Activated CD4-positive, CD25-positive, alpha-beta regulatory T cell treated with anti-CD3 and anti-CD28 coated beads, Interleukin-2, amount 50 U/mL, for 24 hours (primary cell): ENCODE results near the gene STX4.

Experiments
- ATAC-seq, 2 donors: fragments of 150-1000 bp; cut with Tn5 transposase; one replicate each; pipeline ENCODE4 v1.10.0; 2021; ENCODE audit warnings: mild to moderate bottlenecking in 1 of 2, moderate library complexity in 1 of 2

STX4 gene

DNA sequence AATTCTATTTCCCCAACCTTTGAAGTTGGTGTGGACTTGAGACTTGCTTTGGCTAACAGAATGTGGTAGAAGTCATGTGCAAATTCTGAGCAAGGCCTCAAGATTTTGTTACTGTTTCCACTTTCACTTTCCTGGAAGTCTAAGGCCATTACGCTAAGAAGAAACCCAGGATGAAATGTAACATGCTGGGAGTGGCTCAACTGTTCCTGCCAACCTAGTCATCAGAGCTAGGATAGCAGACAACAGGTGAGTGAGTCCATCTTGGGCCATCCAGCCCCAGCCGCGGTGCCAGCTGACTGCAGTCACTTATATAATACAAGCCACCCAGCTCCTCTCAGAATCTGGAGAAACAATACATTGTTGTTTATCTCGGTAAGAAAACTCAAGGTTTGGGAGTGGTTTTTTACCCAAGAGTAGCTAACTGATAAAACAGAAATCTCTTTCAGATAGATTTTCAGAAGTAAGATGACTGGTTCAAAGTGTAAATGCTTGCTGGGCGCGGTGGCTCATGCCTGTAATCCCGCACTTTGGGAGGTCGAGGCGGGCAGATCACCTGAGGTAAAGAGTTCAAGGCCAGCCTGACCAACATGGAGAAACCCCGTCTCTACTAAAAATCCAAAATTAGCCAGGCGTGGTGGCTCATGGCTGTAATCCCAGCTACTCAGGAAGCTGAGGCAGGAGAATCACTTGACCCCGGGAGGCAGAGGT lies 10.7 kb upstream of the STX4 start:
- no peak for ATAC-seq

DNA sequence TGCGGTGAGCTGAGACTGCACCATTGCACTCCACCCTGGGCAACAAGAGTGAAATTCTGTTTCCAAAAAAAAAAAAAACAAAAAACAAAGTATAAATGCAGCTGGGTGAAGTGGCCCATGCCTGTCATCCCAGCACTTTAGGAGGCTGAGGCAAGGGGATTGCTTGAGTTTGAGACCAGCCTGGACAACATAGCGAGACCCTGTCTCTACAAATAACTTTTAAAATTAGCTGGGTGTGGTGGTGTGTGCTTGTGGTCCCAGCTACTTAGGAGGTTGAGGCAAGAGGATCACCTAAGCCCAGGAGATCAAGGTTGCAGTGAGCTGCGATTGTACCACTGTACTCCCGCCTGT lies 10.1 kb upstream of the STX4 start:
- no peak for ATAC-seq

GRCh38 chr16:31023627-31024226 lies 9.6 kb upstream of the STX4 start:
- ATAC-seq, result no peak

DNA sequence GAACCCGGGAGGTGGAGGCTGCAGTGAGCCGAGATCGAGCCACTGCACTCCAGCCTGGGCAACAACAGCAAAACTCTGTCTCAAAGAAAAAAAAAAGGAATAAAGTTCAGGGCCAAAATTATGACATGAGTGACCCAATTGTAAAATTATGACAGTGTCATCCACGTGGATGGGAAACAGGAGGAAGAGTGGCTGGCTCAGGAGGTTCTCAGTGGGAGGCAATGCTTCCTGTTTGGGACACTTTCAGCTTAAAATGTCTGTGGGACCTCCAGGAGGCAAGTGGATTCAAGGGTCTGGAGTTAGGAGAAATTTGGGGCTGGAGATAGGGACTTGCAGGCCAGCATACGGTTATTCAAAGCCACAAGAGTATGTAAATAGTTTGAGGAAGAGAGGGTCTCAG lies 8.0 kb upstream of the STX4 start:
- ATAC-seq, result no peak

- ATAC-seq, result no peak
These were observed 4.1 kb upstream of the STX4 start for GRCh38 chr16:31029272-31029671.

DNA sequence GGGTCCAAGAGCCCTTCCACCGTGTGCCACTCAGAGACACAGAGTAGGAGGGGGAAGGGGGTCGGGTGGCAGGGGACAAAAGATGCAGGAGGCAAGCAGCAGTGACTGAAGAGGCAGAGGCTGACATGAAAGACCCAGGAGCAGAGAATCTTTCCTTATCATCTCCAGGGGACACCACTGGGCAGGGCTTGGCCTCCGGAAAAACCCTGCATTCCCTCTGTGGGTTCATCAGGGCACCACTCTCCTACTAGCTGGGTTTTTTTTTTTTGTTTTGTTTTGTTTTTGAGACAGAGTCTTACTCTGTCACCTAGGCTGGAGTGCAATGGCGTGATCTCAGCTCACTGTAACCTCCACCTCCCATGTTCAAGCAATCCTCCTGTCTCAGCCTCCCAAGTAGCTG lies 2.1 kb upstream of the STX4 start:
- ATAC-seq, result no peak

DNA sequence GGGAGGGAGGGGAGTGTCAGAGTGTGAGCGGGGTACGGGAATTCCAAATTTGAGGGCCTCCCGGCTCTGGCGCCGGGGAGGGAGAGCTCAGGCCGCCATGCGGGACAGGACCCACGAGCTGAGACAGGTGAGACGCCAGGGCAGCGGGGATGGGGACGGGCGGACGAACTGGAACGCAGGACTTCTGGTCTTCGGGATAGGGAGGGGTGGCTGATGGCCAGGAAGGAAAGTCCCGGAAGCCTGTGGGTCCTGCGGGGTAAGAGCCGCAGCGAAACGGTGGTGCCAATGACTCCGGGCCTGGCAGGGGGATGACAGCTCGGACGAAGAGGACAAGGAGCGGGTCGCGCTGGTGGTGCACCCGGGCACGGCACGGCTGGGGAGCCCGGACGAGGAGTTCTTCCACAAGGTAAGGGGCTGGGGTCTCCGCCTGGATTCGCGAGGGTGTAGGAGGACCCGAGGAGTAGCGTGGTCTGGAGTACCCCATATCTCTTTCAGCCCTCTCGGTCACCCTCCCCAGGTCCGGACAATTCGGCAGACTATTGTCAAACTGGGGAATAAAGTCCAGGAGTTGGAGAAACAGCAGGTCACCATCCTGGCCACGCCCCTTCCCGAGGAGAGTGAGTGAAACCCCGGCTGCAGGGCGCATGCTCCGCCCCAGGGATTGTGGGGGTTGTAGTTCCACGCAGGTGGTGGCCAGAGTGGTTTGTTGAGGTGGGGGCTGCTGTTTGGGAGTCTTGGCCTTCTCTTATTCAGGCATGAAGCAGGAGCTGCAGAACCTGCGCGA lies 543 bp downstream of the STX4 start:
- ATAC-seq, result peak; percentile 46 to 55

GRCh38 chr16:31036691-31037090 lies 3.3 kb downstream of the STX4 start:
- ATAC-seq, result no peak

DNA sequence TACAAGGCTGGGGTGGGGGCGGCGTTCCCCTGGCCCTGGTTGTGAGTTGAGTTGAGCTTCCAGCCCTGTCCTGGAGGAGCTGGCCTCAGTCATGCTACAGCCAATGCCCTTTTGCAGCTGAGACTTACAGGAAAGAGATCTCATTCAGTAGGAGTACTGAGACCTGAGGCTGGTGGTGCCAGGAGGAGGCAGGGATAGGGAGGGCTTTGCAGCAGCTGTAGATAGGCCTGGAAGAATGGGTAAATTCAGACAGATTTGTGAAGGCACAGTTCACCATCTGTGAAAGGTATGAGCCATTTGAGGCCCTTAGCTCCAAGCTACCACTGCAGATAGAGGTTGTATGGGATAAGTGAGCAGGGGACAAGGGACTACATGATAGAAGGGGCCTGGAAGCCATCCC lies 5.6 kb downstream of the STX4 start:
- ATAC-seq, result no peak

- no peak for ATAC-seq
These were observed 9.5 kb downstream of the STX4 start for GRCh38 chr16:31042866-31043265.

DNA sequence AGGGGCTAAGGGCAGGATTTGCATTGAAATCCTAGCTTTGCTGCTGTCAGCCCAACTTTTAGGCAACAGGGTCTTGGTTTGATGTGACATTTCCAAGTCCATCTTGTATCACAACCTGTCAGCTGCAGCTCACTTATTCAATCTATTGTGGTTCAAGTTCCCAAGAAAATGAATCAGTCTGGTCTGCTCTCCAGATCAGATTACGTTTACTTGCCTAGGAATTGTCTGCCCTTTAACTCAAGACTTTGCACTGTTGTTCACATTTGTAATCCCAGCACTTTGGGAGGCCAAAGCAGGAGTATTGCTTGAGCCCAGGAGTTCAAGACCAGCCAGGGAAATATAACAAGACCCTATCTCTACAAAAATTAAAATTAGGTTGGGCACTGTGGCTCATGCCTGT lies 10.0 kb downstream of the STX4 start:
- ATAC-seq, result no peak

DNA sequence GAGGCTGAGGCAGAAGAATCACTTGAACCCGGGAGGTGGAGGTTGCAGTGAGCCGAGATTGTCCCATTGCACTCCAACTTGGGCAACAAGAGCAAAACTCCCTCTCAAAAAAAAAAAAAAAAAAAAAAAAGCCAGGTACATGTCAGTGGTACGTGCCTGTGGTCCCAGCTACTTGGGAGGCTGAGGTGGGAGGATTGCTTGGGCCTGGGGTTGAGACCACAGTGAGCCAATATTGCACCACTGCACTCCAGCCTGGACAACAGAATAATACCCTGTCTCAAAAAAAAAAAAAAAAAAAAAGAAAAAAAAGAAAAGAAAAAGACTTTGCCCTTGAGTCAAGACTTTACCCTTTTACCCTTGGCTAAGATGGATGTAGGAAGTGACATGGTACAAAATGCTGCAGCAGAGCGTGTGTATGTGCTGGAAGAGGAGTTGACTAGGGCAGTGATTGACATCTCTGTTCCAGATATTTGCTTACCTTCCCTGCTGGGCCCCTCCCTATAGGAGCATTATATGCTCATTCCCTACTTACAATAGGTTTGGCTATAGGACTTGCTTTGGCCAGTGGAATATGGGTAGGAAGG lies 10.6 kb downstream of the STX4 start:
- ATAC-seq, result no peak

GRCh38 chr16:31050280-31051030 lies 17.1 kb downstream of the STX4 start:
- no peak for ATAC-seq

DNA sequence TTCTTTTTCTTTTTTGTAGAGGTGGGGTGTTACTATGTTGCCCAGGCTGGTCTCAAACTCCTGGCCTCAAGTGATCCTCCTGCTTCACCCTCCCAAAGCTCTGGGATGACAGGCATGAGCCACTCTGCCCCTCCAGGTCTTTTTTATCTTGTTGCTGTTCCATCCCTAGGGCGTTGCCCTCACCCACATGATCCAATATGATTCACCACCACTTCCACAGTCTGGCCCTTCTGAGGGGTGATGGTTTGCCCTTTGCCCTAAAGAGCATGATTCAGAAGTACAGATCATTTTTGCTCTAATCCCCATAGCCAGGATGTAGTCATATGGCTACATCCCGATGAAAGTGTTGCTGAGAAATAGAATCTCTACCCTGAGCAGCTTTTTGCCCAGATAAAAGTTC lies 18.8 kb downstream of the STX4 start:
- peak in 1 of 2 donors; percentile 38 for ATAC-seq

GRCh38 chr16:31055613-31056012 lies 22.3 kb downstream of the STX4 start:
- no peak for ATAC-seq

GRCh38 chr16:31061126-31061812 lies 27.9 kb downstream of the STX4 start:
- no peak for ATAC-seq

DNA sequence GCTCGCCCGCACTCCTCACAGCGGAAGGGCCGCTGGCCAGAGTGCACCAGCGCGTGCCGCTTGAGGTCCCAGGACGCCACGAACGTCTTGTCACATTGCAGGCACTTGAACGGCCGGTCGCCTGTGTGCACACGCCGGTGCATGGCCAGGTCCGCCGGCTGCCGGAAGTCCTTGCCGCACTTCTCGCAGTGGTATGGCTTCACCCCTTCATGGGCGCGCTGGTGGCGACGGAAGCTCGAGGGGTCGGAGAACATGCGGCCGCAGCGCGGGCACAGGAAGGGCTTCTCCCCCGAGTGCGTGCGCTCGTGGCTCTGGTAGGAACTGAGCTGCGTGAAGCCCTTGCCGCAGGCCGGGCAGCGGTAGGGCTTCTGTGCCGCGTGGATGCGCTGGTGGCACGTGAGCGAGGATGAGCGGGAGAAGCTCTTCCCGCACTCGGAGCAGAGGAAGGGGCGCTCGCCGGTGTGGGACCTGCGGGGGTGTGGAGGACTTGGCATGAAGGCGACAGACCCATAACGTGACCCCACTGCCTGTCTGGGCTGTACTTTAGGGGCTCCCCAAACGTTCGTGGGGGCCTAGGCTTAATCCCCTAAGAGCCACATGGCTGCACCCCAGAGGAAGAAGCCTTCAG lies 28.6 kb downstream of the STX4 start:
- ATAC-seq, result no peak

- no peak for ATAC-seq
These were observed 30.1 kb downstream of the STX4 start for GRCh38 chr16:31063495-31063842.

DNA sequence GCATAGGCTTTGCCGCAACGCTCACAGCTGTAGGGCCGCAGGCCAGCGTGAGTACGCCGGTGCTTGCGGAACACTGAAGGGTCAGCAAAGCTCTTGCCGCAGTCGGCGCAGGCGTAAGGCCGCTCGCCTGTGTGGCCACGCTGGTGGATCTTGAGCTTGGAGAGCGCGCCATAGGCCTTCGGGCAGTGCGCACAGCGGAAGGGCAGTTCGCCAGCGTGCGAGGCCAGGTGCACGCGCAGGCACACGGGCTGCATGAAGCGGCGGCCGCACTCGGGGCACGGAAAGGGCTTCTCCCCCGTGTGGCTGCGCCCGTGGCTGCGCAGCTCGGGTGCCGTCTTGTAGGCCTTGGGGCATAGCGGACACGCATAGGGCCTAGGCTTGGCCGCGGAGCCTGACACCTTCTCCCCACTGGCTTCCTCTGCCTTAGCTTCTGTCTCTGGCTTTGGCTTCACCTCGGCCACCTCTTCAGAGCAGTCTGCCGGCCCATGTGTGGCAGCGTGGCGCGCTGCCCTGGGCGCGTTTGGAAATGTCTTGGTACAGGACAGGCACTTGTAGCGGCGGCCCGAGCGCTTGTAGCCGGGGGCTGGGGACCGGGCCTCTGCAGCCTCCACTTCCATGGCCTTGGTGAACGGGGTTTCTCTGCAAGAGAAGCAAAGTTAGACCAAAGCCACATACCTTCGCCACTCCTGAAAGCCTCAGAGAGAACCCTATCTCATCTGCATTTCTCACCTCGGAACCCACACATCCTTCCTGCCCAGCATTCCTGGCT lies 30.7 kb downstream of the STX4 start:
- ATAC-seq, result no peak

- ATAC-seq, result no peak
These were observed 31.6 kb downstream of the STX4 start for GRCh38 chr16:31064882-31065461.

- ATAC-seq, result no peak
These were observed 34.0 kb downstream of the STX4 start for GRCh38 chr16:31067342-31067741.
